Measurements from ENCODE around the gene CCDC32.
"Not testable (repeated sequence)": the region's sequence is repeated elsewhere in the genome, so short reads cannot be mapped to it uniquely, and the experiment has no call there.

Gene CCDC32

GRCh38 chr15:40564591-40565332 lies at the start of gene CCDC32:
CCDC32 (minus strand) TSS chr15:40565042; CDS start chr15:40563015, 2,027 bp downstream.
- DNase-seq: peak; percentile 91

GRCh38 chr15:40613080-40613479 lies 48.2 kb upstream of the CCDC32 start:
- DNase-seq: no peak

- DNase-seq: no peak
These were observed 39.1 kb upstream of the CCDC32 start for GRCh38 chr15:40603935-40604334.

- no peak for DNase-seq
These were observed 36.1 kb upstream of the CCDC32 start for GRCh38 chr15:40600956-40601355.

- DNase-seq: no peak
These were observed 33.8 kb upstream of the CCDC32 start for GRCh38 chr15:40598672-40599071.

- no peak for DNase-seq
These were observed 33.3 kb upstream of the CCDC32 start for GRCh38 chr15:40598126-40598525.

GRCh38 chr15:40597024-40597423 lies 32.2 kb upstream of the CCDC32 start:
- DNase-seq: no peak

- no peak for DNase-seq
These were observed 30.9 kb upstream of the CCDC32 start for GRCh38 chr15:40595773-40596172.

- no peak for DNase-seq
These were observed 30.4 kb upstream of the CCDC32 start for GRCh38 chr15:40595219-40595618.

- DNase-seq: no peak
These were observed 29.6 kb upstream of the CCDC32 start for GRCh38 chr15:40594429-40594836.

- peak; percentile 80 for DNase-seq
These were observed 29.0 kb upstream of the CCDC32 start, which contains the start of gene KNL1 for GRCh38 chr15:40593588-40594428. KNL1 (plus strand) TSS chr15:40594249; CDS start chr15:40602932, 8,683 bp downstream.

- DNase-seq: no peak
These were observed 28.3 kb upstream of the CCDC32 start for GRCh38 chr15:40593165-40593564.

- no peak for DNase-seq
These were observed 26.5 kb upstream of the CCDC32 start for GRCh38 chr15:40591389-40591788.

GRCh38 chr15:40590667-40591050 lies 25.8 kb upstream of the CCDC32 start:
- no peak for DNase-seq

GRCh38 chr15:40584191-40584590 lies 19.3 kb upstream of the CCDC32 start:
- DNase-seq: no peak

- no peak for DNase-seq
These were observed 17.9 kb upstream of the CCDC32 start for GRCh38 chr15:40582726-40583246.

GRCh38 chr15:40581796-40582195 lies 17.0 kb upstream of the CCDC32 start:
- not testable (repeated sequence) for DNase-seq

GRCh38 chr15:40578892-40579291 lies 14.1 kb upstream of the CCDC32 start:
- no peak for DNase-seq

GRCh38 chr15:40576914-40577313 lies 12.1 kb upstream of the CCDC32 start:
- not testable (repeated sequence) for DNase-seq

- DNase-seq: no peak
These were observed 10.3 kb upstream of the CCDC32 start for GRCh38 chr15:40575113-40575512.

- peak; percentile 93 for DNase-seq
These were observed 4.5 kb upstream of the CCDC32 start, which contains the start of gene RPUSD2 for GRCh38 chr15:40569129-40569953. RPUSD2 (plus strand) TSS chr15:40569299; CDS start chr15:40569338, 39 bp downstream.

- DNase-seq: no peak
These were observed 2.3 kb upstream of the CCDC32 start for GRCh38 chr15:40567111-40567510.
